ENCODE measurements around the gene DPAGT1.
"Not testable (repeated sequence)": the region's sequence is repeated elsewhere in the genome, so short reads cannot be mapped to it uniquely, and the experiment has no call there.

DPAGT1 gene

GRCh38 chr11:119101759-119102423 lies at the start of gene DPAGT1:
DPAGT1 (minus strand) TSS chr11:119101853; CDS start chr11:119101655, 198 bp downstream.
- DNase-seq: peak; percentile 99

DNA sequence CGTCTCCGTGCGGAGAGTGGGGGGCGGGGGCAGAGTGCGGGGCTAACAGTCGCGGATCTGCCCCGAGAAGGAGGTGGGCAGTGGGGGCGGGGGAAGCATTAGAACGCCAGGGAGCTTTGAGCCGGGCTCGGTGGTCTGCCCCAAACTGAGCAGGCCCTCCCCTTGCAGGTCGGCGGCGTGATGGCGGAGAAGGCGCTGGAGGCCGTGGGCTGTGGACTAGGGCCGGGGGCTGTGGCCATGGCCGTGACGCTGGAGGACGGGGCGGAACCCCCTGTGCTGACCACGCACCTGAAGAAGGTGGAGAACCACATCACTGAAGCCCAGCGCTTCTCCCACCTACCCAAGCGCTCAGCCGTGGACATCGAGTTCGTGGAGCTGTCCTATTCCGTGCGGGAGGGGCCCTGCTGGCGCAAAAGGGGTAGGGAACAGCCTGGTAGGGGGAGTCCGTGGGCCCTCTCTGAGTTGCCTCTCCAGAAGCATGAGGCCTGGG lies 48.2 kb upstream of the DPAGT1 start:
- DNase-seq: no peak

- DNase-seq: peak; percentile 38
Measured at GRCh38 chr11:119149018-119149785, 47.5 kb upstream of the DPAGT1 start, which contains the start of gene ABCG4. ABCG4 (plus strand) TSS chr11:119149052; CDS start chr11:119149966, 914 bp downstream.

- DNase-seq: no peak
Measured at GRCh38 chr11:119148720-119149017, 47.0 kb upstream of the DPAGT1 start.

DNA sequence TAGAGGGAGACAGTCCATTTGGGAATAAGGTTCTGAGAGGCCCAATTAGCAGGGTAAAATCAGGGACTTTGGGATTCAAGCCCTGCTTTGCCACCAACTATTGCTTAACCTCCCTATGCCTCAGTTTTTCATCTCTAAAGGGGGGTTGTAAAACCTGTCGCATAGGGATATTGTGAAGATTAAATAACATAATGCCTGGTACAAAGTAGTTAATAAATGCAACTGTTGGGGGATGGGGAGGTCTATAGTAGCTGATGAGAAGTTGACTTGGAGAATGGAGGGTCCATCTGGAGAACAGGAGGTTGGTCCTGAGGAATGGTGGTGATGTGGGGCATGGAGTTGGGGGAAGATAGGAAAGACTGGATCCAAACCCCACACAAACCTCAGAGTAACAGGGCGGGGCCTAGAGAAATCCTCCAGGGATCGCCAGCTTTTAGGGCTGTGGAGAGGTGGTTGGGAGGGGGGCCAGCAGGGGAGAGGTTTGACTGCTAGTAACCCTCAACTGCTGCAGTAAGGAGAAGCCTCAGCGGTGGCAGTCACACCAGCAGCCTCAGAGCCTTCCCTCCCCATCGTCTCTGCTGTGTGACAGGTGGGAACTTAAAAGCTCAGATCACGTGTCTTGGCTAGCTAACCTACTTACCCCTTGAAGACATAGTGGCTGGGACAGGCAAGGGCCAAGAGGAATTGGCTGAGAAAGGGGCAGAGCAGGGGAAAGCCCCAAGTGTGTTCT lies 46.1 kb upstream of the DPAGT1 start:
- peak; percentile 28 for DNase-seq

DNA sequence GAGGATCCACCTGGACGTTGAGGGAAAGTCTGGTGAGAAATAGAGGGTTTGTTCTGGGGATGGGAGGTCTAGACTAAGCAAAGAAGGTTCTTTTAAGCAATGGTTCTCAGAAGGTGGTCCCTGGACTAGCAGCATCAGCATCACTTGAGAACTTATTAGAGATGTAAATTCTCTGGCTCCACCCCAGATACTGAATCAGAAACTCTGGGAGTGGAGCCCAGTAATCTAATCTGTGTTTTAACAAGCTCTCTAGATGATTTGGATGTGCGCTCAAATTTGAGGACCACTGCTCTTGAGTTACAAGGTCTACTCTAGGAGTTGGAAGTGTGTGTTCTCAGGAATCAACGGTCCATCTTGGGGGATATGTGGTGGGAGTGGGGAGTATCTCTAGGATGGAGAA lies 43.9 kb upstream of the DPAGT1 start:
- no peak for DNase-seq

- peak; percentile 29 for DNase-seq
Measured at GRCh38 chr11:119144825-119145486, 43.3 kb upstream of the DPAGT1 start.

DNA sequence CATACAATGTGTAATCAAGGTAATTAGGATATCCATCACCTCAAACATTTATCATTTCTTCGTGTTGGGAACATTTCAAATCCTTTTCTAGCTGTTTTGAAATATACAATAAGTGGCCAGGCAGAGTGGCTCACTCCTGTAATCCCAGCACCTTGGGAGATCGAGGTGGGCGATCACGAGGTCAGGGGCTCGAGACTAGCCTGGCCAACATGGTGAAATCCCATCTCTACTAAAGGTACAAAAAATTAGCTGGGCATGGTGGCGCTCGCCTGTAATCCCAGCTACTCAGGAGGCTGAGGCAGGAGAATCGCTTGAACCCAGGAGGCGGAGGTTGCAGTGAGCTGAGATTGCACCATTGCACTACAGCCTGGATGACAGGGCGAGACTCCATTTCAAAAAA lies 37.6 kb upstream of the DPAGT1 start:
- DNase-seq: not testable (repeated sequence)

- no peak for DNase-seq
Measured at GRCh38 chr11:119134389-119134978, 32.8 kb upstream of the DPAGT1 start.

- no peak for DNase-seq
Measured at GRCh38 chr11:119130662-119131061, 29.0 kb upstream of the DPAGT1 start.

DNA sequence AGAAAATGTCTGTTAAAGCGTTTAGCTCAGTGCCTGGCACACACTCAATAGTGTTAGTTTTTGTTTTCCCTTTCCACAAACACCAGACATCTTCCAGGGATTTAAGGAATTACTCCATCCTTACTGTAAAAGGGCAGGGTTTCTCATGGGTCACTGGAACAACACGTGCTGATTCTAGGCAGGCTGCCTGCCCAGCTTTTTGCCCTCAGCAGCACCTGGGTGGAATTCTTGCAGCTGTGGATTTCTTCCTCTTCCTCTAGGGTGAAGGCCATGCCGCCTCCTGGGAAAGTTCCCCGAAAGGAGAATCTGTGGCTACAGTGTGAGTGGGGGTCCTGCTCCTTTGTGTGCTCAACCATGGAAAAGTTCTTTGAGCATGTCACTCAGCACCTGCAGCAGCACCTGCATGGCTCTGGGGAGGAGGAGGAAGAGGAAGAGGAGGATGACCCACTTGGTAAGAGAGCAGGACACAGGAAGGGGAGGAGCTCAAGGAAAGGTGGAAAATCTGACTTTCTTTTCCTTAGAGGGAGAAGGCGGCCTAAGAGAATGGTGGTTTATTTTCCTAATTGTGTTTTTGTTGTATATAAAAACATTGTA lies 25.1 kb upstream of the DPAGT1 start:
- no peak for DNase-seq

GRCh38 chr11:119125821-119126220 lies 24.2 kb upstream of the DPAGT1 start:
- DNase-seq: no peak

DNA sequence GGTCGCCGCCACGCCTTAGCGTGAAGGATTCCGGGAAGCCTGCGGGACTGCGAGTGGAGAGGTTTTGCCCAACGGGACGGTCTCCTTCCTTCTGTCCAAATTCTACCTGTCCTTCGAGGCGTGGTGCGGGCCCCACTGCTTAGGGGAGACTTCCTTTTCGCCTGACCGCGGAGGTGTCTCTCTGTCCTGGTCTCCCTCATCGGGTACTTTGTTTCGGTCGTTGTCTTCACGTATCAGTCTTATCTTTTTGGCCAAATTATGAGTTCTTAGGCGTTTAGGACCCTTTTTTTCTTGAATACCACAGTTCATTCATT lies 20.1 kb upstream of the DPAGT1 start:
- DNase-seq: no peak

- peak; percentile 100 for DNase-seq
Measured at GRCh38 chr11:119121008-119121810, 19.6 kb upstream of the DPAGT1 start, which contains the start of gene HINFP. HINFP (plus strand) TSS chr11:119121580; CDS start chr11:119126945, 5,365 bp downstream.

DNA sequence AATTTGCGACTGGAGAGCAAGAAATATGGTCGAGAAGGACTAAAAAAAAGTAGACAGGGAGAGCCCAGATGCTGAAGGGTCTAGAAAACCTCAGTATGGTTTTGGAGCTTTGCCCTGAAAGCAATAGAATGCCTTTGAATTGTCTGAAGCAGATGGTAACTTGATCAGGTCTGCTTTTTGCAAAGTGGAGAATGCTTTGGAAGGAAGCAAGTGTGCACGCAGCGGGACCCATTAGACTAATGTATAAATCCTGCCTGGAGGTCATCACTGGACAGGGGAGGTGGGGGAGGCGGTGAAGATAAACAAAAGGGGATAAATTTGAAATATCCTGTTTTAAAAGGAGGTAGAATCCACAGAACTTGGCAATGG lies 19.0 kb upstream of the DPAGT1 start:
- peak; percentile 45 for DNase-seq

DNA sequence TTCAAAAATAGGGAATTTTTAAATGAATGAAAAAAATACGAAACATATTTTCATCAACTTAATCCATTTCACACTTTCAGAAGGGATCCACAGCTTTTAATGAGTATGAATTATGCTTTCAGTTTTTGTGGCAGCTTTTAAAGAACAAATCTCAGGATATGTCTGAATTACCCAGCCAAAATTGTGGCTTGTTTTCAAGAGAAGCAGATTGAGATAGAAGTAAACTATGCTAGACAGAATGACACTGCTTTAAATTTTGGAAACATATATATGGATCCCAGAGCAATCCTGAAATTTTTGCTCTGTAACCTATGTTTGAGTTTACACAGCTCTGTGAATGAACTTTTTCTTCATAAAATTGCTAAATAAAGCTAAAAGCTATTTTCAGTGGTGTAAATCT lies 17.3 kb upstream of the DPAGT1 start:
- DNase-seq: no peak

GRCh38 chr11:119118227-119118626 lies 16.6 kb upstream of the DPAGT1 start:
- DNase-seq: no peak

- no peak for DNase-seq
Measured at GRCh38 chr11:119117004-119117706, 15.5 kb upstream of the DPAGT1 start.

- no peak for DNase-seq
Measured at GRCh38 chr11:119116601-119117000, 14.9 kb upstream of the DPAGT1 start.

DNA sequence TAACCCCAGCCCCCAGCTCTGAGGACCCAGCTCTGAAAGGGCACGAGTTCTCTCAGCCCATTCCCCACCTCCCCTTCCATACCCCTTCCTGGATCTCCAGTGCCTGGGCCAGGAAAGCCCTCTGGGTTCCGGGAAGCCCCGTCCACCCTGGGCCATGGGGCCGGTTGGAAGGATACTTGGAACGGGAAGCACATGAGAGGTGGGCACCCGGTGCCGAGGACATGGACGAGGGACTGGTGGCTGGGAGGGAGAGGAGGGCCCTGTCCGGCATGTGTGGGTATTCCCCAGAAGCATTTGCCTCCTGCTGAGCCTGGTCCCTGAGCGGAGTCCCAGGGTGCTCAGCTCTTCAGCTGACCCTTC lies 14.6 kb upstream of the DPAGT1 start:
- no peak for DNase-seq
